Kidney (tissue), 14 donors: ENCODE results near the gene CATSPERE. TPM values are rescaled to one million over a fixed set of nuclear protein-coding genes. Genes with fewer than 3 reads are reported as not detected.
"Not testable (repeated sequence)": the region's sequence is repeated elsewhere in the genome, so short reads cannot be mapped to it uniquely, and the experiment has no call there.

Source experiments
- DNase-seq, 5 donors: peaks; one replicate each; pipeline ENCODE4 v3.0.0-alpha.2; 2013 to 2020
- FAIRE-seq: peaks from 2 replicates; lab custom pipeline; 2012; peaks lifted over from hg19 to GRCh38; lab: Jason Lieb, UNC
- H3K27ac ChIP-seq, 2 donors: one replicate each; pipeline ENCODE4 v1.7.0; 2013; ENCODE audit warnings: low read depth in 2 of 2, low read length in 2 of 2, inconsistent platforms in 1 of 2
- H3K27me3 ChIP-seq: one replicate; pipeline ENCODE4 v1.7.1; 2013; ENCODE audit warnings: low read length, inconsistent platforms; ENCODE audit not compliant: control insufficient read depth, insufficient read depth
- H3K36me3 ChIP-seq, 3 donors: one replicate each; pipeline versions ENCODE4 v1.7.0 to v1.7.1; 2013; ENCODE audit warnings: low read length in 3 of 3, control low read depth in 1 of 3, inconsistent platforms in 1 of 3; ENCODE audit not compliant: insufficient read depth in 3 of 3, control insufficient read depth in 2 of 3
- H3K4me1 ChIP-seq, 3 donors: one replicate each; pipeline versions ENCODE4 v1.7.0 to v1.7.1; 2013; ENCODE audit warnings: low read length in 3 of 3, inconsistent platforms in 1 of 3, low read depth in 1 of 3; ENCODE audit not compliant: control insufficient read depth in 2 of 3, insufficient read depth in 2 of 3
- H3K4me3 ChIP-seq, 3 donors: one replicate each; pipeline versions ENCODE4 v1.7.0 to v1.8.1; 2013; ENCODE audit warnings: low read length in 3 of 3, control low read depth in 1 of 3, inconsistent platforms in 1 of 3
- H3K9ac ChIP-seq, 3 donors: one replicate each; pipeline versions ENCODE4 v1.7.0 to v1.7.1; 2013; ENCODE audit warnings: low read length in 3 of 3, control low read depth in 1 of 3, inconsistent platforms in 1 of 3
- H3K9me3 ChIP-seq, 3 donors: one replicate each; pipeline versions ENCODE4 v1.7.0 to v1.7.1; 2013; ENCODE audit warnings: low read length in 3 of 3, control low read depth in 1 of 3, inconsistent platforms in 1 of 3; ENCODE audit not compliant: control insufficient read depth in 2 of 3, insufficient read depth in 1 of 3
- CTCF ChIP-seq: IDR thresholded peaks from 3 replicates; pipeline ENCODE4 v1.5.1; 2012; ENCODE audit warnings: mild to moderate bottlenecking, moderate library complexity, borderline replicate concordance; ENCODE audit not compliant: insufficient read depth; ENCODE audit errors: extremely low read depth
- intact Hi-C: fragments of 100-400 bp; cut with DNase I; formaldehyde crosslinking; loops from one replicate; pipeline ENCODE4 v1.11.1; 2022
- polyA plus RNA-seq: library from polyadenylated mRNA; stranded (reverse); fragments of 350-450 nt; fragmentation: Illumina TruSeq; extraction: RNeasy Lipid Tissue Mini Kit (QIAGEN cat#74804); gene quantifications from one replicate; pipeline ENCODE4 v1.2.3, GENCODE V29; 2014; ENCODE audit warnings: low read depth, low replicate concordance; ENCODE audit not compliant: insufficient read depth
- total RNA-seq: library from RNA; stranded (reverse); fragmentation: NEBNext Ultra II Directional; extraction: Animal tissue kit (Norgen Biotek cat#: 25700); gene quantifications from one replicate; pipeline ENCODE4 v1.2.1, GENCODE V29; 2021
- donor health status: control.
- donor health status: control.
- donor health status: control.
- donor health status: control.
- donor health status: control.
- donor health status: DM: yes; HTN: yes; CAD: no.
- donor health status: Normal renal cell carcinoma (clear cell type).

Gene CATSPERE
- total and polyA plus RNA-seq, 2 donors from 2014 or later: 0.73 to 2.5 TPM

- FAIRE-seq (no peak), DNase-seq (no peak)
- Histone ChIP-seq H3K4me1 (no peaks in the 10 kb centered on the region), H3K9ac (no peak overlapping the region), H3K27ac (no peak overlapping the region), H3K4me3 (no peak overlapping the region), H3K9me3 (no peaks in the 10 kb centered on the region), H3K36me3 (no peaks in the 10 kb centered on the region), H3K27me3 (no peaks in the 10 kb centered on the region)
- intact Hi-C loops: no loop called here
- no peak for TF ChIP-seq CTCF
Observed at GRCh38 chr1:244678697-244679096, 217.6 kb downstream of the CATSPERE start.

- no peak overlapping the region for H3K4me3 ChIP-seq
- FAIRE-seq: no peak
- no peaks in the 10 kb centered on the region for H3K4me1 ChIP-seq
- no peak overlapping the region for H3K27ac ChIP-seq
- no peak overlapping the region for H3K9ac ChIP-seq
- intact Hi-C loops: no loop called here
- H3K9me3 ChIP-seq: no peaks in the 10 kb centered on the region
- no peak for DNase-seq
- TF ChIP-seq CTCF: no peak
- H3K27me3 ChIP-seq: no peaks in the 10 kb centered on the region
- H3K36me3 ChIP-seq: no peaks in the 10 kb centered on the region
Observed at GRCh38 chr1:244680667-244681066, 219.6 kb downstream of the CATSPERE start.

- DNase-seq, H3K4me1 ChIP-seq, H3K9me3 ChIP-seq, intact Hi-C loops, H3K9ac ChIP-seq, H3K36me3 ChIP-seq, H3K27me3 ChIP-seq, FAIRE-seq, H3K27ac ChIP-seq, H3K4me3 ChIP-seq: not testable (repeated sequence)
Observed at GRCh38 chr1:244682087-244682486, 221.0 kb downstream of the CATSPERE start.

Other genes starting within 250 kb of the CATSPERE start
- 50.3 TPM for gene ADSS2, start 9.4 kb upstream of the CATSPERE start, total RNA-seq
- gene ADSS2, start 9.4 kb upstream of the CATSPERE start, polyA plus RNA-seq: 19.7 TPM
- 23.5 TPM for gene DESI2, start 191.9 kb downstream of the CATSPERE start, total RNA-seq
- 11.9 TPM for gene DESI2, start 191.9 kb downstream of the CATSPERE start, polyA plus RNA-seq